CD4-positive, alpha-beta T cell treated with Interleukin-4 for 4 hours (primary cell): ENCODE results near the gene DIABLO.
"Not testable (repeated sequence)": the region's sequence is repeated elsewhere in the genome, so short reads cannot be mapped to it uniquely, and the experiment has no call there.

Experiments
- DNase-seq: peaks from one replicate; pipeline ENCODE4 v3.0.0-alpha.2; 2020

Gene DIABLO

DNA sequence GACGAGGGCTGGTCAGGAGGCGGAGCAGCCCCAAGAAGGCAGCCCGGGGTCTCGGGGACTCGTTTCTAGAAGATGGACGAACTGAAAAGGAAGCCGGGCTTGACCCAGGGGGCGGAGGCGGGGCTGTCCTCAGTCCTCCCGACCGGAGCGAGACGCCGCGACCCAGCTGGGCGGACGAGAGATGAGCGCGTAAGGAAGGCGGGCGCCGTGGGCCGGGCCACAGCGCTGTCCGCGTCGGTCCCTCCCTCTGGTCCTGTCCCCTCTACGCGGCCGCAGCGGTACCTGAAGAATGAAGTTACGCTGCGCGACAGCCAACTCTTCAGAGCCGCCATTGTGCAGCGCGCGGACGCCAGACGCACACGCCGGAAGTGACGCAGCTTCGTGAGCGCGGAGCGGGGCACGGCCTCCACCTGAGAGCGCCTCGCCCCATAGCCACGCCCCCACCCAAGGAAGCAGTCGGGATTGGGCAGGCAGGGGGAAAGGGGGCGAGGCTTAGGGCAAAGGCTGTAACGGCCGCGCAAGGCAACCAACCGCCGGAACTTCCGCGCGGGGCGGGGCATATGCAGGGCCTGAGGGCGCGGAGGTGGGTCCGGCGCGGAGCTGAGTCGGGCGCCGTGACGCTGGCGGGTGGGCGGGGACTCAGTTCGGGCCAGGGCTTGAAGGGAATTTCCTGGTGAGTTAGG lies at the start of gene DIABLO:
DIABLO (minus strand) TSS at position 370 of the 683 bp plus-strand sequence; CDS start at position 332, 38 bp downstream.
- DNase-seq, result peak; percentile 100

DNA sequence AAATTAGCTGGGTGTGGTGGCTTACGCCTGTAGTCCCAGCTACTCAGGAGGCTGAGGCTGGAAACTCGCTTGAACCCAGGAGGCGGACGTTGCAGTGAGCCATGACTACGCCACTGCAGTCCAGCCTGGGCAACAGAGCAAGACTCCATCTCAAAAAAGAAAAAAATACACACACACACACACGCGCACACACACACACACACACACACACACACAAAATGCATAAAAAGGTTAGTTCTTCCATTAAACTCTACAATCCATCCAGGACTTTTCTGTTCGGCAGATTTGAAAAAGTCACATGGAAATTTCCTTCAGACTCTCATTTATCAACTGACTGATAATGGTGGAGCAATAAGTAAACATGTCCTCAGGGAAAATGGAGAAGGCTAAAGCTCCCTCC lies 49.6 kb upstream of the DIABLO start:
- no peak for DNase-seq

DNA sequence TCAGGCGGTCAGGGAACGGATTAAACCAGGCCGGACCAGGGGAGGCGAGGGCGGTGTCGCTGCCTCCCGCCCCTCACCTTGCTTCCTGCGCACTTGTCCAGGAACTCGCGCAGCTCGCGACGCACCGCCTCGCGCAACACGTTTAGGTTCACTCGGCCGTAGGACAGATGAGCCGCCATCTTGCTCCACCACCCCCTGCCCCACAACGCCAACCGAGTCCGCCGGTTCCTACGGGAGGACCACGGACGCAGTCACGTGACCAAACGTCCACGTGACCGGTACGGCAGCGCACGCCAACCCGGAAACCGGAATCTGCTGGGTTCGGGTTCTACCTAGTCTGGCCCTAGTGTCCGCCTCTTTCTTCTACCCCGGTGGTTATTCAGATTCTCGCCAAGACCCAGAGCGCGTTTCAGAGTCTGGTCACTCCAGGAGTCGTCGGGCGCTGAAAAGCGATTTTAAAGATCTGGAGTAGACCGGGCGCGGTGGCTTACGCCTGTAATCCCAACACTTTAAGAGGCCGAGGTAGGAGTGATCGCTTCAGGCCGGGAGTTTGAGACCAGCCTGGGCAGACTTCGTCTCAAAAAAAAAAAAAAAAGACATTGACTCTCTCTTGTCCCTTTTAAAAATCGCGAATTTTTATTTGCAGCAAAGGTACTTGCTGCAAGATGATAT lies 40.5 kb upstream of the DIABLO start, which contains the start of gene VPS33A:
VPS33A (minus strand) TSS at position 265 of the 672 bp plus-strand sequence; CDS start at position 179, 86 bp downstream.
- DNase-seq, result peak; percentile 93

DNA sequence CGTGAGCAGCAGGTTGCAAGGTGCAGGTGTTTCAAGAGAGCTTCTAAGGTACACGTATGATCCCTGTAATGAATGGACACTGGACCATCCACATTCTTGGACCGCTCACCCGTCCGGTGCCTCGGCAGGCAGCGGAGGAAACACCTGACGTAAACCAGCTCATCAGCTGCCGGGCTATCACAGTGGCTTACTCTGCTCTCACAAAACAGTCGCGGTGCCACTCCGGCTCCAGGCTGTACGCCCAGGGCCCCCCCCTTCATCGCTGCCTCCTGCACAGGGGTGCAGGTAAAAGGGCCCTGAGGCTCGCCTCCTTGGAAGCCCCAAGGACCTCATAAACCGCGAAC lies 40.0 kb upstream of the DIABLO start:
- DNase-seq, result no peak

DNA sequence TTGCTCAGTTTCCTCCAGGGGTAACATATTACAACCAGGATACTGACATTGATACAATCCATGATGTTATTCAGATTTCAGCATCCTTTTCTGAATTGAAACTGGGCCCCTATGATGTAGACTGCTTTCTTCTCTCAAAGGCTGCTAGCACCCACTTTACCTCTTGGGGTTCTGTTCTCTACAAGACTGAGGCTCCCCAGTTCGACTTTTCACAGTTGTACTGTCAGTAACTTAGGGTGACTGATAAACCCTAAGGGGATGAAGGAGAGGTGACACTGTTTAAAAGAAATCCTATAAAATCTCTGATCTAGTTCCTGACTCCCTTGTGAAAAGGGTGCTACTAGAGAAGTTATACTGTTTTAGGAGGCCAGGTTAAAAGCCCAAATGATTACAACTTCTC lies 39.6 kb upstream of the DIABLO start:
- peak; percentile 26 for DNase-seq

DNA sequence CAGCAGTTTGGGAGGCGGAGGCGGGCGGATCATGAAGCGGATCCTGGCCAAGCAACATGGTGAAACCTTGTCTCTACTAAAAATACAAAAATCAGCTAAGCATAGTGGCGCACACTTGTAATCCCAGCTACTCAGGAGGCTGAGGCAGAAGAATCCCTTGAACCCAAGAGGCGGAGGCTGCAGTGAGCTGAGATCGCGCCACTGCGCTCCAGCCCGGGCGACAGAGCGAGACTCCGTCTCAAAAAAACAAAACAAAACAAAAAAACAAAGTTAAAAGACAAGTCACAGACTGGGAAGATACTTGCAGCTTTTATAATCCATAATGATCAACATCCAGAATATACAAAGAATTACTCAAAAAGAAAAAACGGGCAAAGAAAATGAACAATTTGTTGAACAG lies 34.9 kb upstream of the DIABLO start:
- DNase-seq, result not testable (repeated sequence)

DNA sequence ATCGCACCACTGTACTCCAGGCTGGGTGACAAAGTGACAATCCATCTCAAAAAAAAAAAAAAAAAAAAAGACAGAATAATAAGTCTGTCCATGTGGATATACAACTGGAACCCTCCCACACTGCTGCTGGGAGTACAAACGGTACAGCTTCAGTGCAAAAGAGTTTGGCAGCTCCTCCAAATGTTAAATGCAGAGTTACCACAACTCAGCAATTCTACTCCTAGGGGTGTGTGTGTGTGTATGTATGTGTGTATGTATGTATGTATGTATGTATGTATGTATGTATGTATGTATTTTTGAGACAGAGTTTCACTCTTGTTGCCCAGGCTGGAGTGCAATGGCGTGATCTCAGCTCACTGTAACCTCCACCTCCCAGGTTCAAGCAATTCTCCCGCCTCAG lies 33.1 kb upstream of the DIABLO start:
- not testable (repeated sequence) for DNase-seq

DNA sequence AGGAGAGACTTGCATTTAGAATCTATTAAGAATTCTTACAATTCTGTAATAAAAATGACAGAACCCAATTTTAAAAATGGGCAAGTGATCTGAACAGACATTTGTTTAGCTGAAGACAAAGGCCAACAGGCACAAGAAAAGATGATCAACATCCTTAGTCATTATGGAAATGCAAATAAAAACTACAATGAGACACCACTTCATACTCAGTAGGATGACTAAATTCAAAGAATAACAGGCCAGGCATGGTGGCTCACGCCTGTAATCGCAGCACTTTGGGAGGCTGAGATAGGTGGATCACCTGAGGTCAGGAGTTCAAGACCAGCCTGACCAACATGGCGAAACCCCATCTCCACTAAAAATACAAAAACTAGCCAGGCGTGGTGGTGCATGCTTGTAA lies 32.6 kb upstream of the DIABLO start:
- not testable (repeated sequence) for DNase-seq

DNA sequence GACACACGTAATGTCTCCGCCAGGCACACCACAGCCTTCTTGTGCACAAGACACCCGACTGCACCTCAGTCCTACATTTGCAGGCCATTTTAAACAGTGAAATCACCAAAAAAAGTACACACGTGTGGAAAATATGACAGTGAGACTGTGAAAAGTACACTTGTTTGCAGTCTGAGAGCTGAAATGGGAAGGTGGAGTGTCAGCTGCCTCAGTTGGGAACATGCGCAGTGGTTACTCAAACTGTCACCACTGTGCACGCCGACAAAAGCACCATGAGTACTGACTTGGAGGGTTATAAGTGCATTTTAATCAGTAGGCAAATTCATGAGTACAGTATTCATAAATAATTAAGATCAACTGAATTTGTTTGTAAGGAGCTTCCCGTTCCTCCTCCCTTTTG lies 24.7 kb upstream of the DIABLO start:
- no peak for DNase-seq

DNA sequence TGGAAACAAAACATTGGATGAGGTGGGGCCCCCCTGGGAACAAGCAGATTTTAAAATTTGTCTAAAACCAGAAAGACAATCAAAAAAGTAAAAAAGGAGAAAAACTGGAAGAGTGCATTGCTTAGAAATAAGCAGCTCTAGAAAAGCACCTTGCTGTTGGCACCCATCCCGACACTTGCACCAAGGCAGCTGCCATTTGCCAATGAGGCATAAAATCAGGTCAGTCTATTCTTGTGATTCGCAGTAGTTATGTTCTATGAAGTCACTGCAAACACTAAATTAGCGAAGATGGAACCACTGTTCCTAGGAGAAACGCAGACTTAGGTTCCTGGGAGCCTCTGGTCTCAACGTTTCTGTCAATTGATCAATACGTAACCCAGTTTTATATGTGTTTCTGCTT lies 24.2 kb upstream of the DIABLO start:
- no peak for DNase-seq

DNA sequence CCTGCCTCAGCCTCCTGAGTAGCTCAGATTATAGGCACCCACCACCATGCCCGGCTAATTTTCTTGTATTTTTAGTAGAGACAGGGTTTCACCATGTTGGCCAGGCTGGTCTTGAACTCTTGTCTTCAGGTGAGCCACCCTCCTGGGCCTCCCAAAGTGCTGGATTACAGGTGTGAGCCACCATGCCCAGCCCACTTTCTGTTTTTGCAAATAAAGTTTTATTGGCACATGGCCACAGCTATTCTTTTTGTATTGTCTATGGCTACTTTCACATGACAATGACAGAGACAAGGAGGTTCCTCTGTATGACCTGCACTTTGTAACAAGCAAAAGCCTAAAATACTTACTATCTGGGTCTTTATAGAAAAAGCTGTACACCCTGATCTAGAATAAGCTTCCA lies 19.7 kb upstream of the DIABLO start:
- no peak for DNase-seq

DNA sequence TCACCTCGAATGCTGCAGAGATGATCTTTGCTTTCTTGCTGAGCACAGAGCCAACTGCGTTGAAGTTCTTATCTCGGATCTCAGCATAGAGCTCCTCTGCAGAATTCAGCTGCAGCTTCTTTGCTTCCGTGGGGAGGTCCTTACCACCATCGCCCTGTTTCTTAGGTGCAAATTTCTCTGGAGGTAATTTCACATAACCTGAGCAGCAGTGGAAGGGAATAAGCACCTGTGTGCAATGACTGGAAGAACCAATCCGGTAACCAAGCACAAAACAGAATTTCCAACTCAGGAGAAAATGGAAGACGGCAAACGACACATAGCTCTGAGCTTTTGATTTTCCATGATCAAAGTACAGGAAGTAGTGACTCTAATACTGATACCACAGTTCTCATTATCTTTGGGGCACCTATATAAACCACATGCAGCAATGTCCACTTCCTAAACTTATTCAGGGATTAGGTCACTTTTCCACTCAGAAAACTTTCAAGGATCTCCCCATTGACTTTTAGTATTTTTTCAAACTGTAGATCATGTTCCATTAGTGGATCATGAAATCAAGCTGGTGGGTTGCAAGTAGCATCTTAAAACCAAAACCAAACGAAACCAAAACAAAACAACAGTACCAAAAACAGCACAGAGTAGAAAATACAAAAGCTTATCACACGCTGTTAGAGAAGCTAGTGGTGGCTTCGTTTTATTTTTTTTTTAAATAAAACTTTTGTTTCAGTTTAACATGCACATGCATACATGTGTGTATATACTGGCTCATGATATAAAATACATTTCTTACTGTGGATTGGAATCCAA lies 18.9 kb upstream of the DIABLO start:
- peak; percentile 56 for DNase-seq

DNA sequence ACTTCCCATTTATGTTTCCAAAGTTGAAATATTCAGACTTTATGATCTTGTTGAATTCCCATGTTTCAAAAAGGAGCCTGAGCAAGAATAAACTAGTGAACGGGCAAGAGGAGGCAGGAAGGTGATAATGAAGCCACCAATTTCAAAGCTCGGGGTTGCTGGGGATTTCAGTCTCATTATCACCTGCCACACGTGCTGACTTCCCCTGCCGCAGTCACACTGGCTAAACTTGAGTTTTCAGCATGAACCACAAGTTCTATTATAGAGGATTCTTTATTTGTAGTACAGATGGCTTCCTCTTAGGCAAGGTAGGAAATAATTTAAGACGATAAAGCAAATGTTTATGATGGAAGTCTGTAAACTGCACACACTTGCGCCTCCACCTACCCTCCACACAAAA lies 18.1 kb upstream of the DIABLO start:
- DNase-seq, result peak; percentile 40

DNA sequence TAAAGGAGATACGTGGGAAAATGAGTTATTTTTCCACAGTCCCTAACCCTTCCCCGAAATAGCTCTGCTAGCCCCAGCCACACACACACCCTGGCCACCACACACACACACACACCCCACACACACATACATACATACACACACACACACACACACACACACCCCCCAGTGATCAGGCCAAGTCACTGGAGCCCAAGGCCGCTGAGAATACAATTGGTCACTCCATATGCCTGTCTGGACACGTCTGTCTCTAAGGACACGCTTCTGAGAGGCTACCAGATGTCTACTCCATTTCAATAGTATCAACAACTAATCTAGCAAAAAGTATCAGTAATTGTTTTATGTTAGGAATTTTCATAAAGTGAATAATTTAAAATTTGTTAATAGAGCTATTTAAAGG lies 13.0 kb upstream of the DIABLO start:
- no peak for DNase-seq

DNA sequence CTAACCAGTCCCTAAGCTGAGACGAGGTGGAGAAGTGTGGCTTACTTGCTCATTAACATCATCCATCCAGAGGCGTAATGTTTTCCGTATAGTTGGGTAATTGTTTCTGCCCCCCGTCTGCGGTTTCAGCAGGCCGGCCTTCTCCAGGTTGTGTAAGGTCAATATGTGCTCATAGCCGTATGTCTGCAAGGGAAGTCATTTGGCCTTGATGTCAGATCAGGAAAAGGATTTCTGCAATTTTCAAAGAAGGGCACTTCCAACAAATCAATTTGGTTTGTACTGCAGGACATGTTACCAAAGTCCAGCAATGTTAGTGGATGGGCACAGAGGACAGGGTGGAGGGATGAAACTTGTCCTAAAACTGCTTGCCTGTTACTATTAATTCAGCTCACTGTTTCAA lies 9.9 kb upstream of the DIABLO start:
- DNase-seq, result no peak

DNA sequence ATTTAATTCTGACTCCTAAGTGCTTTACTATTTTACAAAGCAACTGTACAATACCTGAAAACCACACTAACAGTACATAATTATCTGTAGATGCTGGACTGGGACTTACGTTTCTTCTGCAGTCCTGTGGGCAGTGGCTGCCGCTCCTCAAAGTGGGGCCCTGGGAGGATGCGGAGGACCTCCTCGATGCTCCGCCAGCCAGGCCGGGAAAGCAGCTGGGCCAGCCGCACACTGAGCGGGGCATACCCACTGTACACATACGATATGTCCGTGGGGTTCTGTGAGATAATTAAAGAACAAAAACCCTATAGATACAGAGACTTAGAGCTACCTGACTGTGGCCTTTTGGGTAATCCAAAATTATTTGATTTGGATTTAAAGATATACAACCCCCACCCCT lies 6.8 kb upstream of the DIABLO start:
- no peak for DNase-seq

DNA sequence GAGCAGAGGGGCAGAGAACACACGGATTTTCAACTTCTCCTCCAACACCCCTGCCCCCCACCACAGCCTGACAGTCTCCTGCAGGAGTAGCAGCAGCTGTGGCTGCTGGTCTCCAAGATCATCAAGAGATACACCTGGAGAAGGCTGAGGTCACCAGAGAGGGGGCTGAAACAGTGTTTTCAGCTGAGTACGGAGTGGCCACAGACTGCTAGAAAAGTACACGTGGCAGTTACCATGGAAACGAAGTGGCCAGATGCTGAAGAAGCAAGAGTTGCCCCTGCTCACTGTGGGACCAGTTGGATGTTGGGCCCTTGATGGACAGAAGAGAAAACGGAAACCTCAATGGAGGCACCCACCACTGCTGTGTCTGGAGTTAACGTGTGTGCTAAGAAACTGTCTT lies 4.9 kb upstream of the DIABLO start:
- DNase-seq, result no peak

DNA sequence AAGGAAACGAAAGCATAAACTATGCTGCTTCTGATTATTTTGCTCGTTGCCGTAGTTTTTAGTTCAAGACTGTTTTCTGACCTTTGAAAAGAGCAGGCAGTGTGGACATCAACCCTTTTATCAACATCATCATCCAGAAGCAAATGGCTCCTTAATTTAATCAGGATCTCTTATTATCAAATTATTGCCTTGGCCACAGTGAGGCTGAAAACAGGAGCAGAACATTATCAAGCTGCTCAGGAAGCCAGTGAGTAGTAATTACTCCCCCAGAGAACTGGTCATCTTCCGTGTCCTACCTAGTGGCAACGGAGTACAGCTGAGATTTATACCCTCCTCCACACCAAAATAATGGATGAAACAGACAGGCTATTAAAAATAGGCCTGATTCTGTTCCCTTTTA lies 2.2 kb upstream of the DIABLO start:
- no peak for DNase-seq

DNA sequence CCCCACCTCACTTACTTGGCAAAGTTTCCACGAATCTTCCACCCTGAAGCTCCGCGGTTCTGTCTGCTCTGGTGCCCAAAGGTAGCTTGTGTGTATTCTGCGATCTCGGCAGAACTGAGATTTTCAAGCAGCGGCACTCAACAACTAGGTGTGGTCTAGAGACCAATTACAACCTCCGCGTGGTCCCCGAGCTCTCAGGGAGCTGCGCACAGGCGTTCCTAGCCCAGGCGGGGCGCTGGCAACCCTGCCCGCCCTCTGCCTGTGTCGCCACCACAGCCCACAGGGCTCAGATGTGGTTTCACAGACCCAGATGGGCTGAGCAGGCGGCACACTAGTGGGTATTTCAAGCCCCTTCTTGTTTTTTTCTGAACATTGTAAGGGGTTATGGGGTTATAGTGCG lies 1.5 kb upstream of the DIABLO start:
- peak; percentile 82 for DNase-seq

DNA sequence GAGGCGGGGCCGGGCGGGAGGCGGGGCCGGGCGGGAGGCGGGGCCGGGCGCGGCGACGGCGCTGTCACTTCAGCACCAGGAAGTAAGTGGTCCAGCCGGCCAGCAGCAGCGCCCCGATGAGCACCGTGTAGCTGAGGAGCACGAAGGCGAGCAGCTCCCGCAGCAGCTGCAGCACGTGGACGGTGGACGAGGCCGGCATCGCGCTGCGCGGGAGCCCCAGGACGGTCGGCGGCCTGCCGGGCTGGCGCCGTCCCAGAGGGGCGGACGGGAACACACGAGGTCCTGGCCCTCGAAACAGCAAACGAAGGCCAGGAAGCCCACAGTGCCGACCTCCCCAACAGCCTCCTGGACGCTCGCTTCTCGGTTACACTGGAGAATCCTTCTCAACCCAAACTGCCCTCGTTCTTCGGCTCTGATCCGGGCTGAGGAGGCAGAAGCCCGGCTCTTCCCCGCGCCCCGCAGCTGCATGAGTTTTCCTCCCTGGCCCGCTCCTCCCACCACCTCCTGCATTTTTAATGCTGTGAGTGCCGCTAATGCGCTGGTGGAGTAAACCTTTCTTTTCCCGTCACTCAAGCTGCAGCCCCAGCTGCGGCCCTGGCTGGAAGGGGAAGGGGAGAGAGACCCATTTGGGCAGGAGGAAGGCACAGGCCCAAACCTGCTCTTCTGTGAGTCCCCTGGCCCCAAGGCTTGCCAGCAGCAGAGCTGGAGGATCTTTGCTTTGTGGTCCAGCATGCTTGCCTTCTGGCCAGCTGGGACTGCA lies 694 bp upstream of the DIABLO start:
- DNase-seq, result no peak

DNA sequence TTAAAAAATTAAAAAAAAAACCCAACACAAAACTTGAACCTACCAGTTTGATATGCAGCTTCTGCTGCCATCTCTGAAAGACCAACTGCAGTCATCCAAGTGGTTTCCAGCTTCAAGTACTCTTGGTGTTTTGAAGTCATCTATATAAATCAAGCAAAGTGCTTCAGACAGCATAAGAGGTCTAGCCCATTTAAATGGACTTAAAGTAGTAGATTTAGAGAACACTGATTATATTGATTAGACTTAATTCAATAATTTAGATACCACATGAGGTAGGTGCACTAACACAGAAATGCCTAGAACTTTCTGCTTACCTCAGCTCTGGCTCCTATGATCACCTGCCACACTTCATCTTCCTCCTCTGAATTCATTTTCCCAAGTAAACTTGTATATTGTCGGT lies 9.4 kb downstream of the DIABLO start:
- DNase-seq, result no peak

DNA sequence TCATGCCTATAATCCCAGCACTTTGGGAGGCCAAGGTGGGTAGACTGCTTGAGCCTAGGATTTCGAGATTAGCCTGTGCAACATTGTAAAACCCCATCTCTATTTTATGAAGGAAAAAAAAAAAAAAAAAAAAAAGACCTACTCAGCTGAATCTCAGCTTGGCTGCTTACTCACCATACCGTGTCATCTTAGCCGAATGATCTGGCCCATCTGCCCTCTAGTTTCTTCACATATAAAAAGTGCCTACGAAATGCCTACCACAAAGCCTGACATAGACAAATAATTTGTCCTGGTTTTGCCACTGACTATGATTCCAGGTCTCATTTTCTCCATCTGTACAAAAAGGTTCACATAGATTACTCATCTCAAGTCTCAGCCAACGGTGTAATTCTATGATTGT lies 10.1 kb downstream of the DIABLO start:
- DNase-seq, result no peak
